PFSK-1 (cell line): ENCODE results near the gene ANKRD34A.

Experiments used
- FOXP2 ChIP-seq: optimal IDR thresholded peaks from 2 replicates; pipeline ENCODE3; 2011; ENCODE audit warnings: borderline replicate concordance, control low read depth, inconsistent platforms; ENCODE audit not compliant: insufficient read depth; ENCODE audit errors: extremely low read length, extremely low read depth
- POLR2AphosphoS5 ChIP-seq: IDR thresholded peaks from 2 replicates; pipeline ENCODE4 v1.6.1; 2012; ENCODE audit warnings: low read depth, mild to moderate bottlenecking, control low read depth, low read length, moderate library complexity
- SIN3A ChIP-seq: IDR thresholded peaks from 2 replicates; pipeline ENCODE4 v1.6.1; 2012; ENCODE audit warnings: mild to moderate bottlenecking, low read length, moderate library complexity, borderline replicate concordance; ENCODE audit not compliant: insufficient read depth
- TAF1 ChIP-seq: IDR thresholded peaks from 2 replicates; pipeline ENCODE4 v1.6.1; 2012; ENCODE audit warnings: low read length, control low read depth, borderline replicate concordance; ENCODE audit not compliant: insufficient read depth
- TF ChIP-seq, protein P1 (sequence below), 2 experiments: IDR thresholded peaks; 2 replicates each; pipeline versions ENCODE4 v1.6.1 to v1.8.0; 2011 to 2012; ENCODE audit warnings: low read depth in 2 of 2, low read length in 2 of 2, control low read depth in 1 of 2, inconsistent platforms in 1 of 2, mild to moderate bottlenecking in 1 of 2, moderate library complexity in 1 of 2; ENCODE audit not compliant: insufficient read depth in 1 of 2

- TF ChIP-seq SIN3A: no peak
- TF ChIP-seq, protein P1, sequence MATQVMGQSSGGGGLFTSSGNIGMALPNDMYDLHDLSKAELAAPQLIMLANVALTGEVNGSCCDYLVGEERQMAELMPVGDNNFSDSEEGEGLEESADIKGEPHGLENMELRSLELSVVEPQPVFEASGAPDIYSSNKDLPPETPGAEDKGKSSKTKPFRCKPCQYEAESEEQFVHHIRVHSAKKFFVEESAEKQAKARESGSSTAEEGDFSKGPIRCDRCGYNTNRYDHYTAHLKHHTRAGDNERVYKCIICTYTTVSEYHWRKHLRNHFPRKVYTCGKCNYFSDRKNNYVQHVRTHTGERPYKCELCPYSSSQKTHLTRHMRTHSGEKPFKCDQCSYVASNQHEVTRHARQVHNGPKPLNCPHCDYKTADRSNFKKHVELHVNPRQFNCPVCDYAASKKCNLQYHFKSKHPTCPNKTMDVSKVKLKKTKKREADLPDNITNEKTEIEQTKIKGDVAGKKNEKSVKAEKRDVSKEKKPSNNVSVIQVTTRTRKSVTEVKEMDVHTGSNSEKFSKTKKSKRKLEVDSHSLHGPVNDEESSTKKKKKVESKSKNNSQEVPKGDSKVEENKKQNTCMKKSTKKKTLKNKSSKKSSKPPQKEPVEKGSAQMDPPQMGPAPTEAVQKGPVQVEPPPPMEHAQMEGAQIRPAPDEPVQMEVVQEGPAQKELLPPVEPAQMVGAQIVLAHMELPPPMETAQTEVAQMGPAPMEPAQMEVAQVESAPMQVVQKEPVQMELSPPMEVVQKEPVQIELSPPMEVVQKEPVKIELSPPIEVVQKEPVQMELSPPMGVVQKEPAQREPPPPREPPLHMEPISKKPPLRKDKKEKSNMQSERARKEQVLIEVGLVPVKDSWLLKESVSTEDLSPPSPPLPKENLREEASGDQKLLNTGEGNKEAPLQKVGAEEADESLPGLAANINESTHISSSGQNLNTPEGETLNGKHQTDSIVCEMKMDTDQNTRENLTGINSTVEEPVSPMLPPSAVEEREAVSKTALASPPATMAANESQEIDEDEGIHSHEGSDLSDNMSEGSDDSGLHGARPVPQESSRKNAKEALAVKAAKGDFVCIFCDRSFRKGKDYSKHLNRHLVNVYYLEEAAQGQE (IDR thresholded peaks at IDR 0.05; ENCODE audit: insufficient read depth in 1 of 2, low read depth in 2 of 2, low read length in 2 of 2): no peak
- no peak; the same call in 1 of the 2 replicates for TF ChIP-seq POLR2AphosphoS5
- no peak for TF ChIP-seq TAF1
- no peak for TF ChIP-seq FOXP2
These were observed 29.4 kb upstream of the ANKRD34A start for GRCh38 chr1:145993618-145994390.
